IPS DF 6.9 (cell line): ENCODE measurements around the gene IFNA4.
A peak's percentile ranks its signal among the peaks of the same experiment; 100 is the strongest.

ENCODE experiments used
- DNase-seq: peaks from one replicate; pipeline ENCODE4 v3.0.0-alpha.2; 2013; ENCODE audit warnings: low read depth, low spot score
- H3K27ac ChIP-seq: one replicate; pipeline ENCODE4 v1.5.1; 2013; ENCODE audit warnings: low read length, control low read depth
- H3K27me3 ChIP-seq: 2 replicates; pipeline ENCODE4 v1.6.1; 2013; ENCODE audit warnings: mild to moderate bottlenecking, low read length; ENCODE audit not compliant: control insufficient read depth, insufficient read depth
- H3K36me3 ChIP-seq: 2 replicates; pipeline ENCODE4 v1.6.1; 2013; ENCODE audit warnings: low read length; ENCODE audit not compliant: control insufficient read depth, insufficient read depth
- H3K4me1 ChIP-seq: 2 replicates; pipeline ENCODE4 v1.6.1; 2013; ENCODE audit warnings: low read length; ENCODE audit not compliant: control insufficient read depth, insufficient read depth
- H3K4me3 ChIP-seq: 2 replicates; pipeline ENCODE4 v1.5.1; 2013; ENCODE audit warnings: mild to moderate bottlenecking, low read length
- H3K9me3 ChIP-seq: 2 replicates; pipeline ENCODE4 v1.6.1; 2013; ENCODE audit warnings: low read length, inconsistent platforms; ENCODE audit not compliant: control insufficient read depth, insufficient read depth
- WGBS: extraction: QIAGEN DNeasy Blood & Tissue Kit; methylation state at CpG from one replicate; pipeline ENCODE4 v1.1.7; 2013; ENCODE audit warnings: mixed read lengths, missing lambda C conversion rate; ENCODE audit not compliant: insufficient read length, insufficient coverage; 5-methylcytosine and 5-hydroxymethylcytosine counted together

Gene IFNA4

DNA sequence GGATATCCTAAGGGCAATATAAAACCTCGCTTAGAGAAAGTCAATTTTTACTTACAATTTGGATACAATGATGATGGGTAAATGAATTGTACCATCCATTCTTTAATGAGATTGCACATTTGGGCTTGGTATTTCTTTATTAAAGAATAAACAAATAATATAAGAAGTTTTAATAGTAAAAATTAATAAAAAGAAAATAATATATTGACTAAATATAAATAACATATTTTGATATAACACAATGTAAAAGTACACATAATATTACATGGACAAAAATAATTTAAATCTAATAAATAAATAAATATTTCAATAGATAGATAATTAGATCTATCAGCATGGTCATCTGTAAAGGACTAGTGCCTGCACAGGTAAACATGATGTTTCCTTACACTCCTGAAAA, 21.9 kb downstream of the IFNA4 start:
- no CpG with 5 or more reads among the region's 1 CpG for WGBS
- no peaks in the 10 kb centered on the region for H3K36me3 ChIP-seq

DNA sequence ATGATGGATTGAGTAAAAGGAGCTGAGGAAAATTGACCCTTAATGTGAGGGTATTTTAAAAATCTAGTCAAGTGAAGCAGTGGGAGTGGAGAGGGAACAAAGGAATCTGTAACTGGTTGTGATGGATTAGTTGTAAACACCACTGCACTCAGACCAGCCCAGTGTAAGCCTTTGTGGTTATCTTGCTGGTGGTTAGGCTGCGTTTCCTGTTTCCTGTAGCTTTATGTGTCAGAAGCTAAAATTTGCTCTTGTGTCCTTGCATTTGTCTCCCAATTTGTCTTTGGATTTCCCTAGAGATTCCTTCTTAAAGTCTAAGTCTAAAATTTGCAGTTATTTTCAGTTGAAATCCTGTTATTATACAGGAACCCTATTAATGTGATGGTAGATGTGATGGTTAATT, 27.2 kb downstream of the IFNA4 start:
- Histone ChIP-seq H3K4me3 (no peak overlapping the region), H3K27me3 (no peaks in the 10 kb centered on the region), H3K4me1 (no peaks in the 10 kb centered on the region), H3K27ac (no peak overlapping the region), H3K9me3 (no peaks in the 10 kb centered on the region), H3K36me3 (no peaks in the 10 kb centered on the region)
- no peak for DNase-seq
- WGBS, result no CpG with 5 or more reads among the region's 1 CpG

More for the DNA sequence above, 21.9 kb downstream of the IFNA4 start:
- no peaks in the 10 kb centered on the region for H3K27me3 ChIP-seq
- no peak overlapping the region for H3K27ac ChIP-seq
- no peaks in the 10 kb centered on the region for H3K9me3 ChIP-seq
- H3K4me3 ChIP-seq, result no peak overlapping the region
- no peaks in the 10 kb centered on the region for H3K4me1 ChIP-seq
- no peak for DNase-seq

DNA sequence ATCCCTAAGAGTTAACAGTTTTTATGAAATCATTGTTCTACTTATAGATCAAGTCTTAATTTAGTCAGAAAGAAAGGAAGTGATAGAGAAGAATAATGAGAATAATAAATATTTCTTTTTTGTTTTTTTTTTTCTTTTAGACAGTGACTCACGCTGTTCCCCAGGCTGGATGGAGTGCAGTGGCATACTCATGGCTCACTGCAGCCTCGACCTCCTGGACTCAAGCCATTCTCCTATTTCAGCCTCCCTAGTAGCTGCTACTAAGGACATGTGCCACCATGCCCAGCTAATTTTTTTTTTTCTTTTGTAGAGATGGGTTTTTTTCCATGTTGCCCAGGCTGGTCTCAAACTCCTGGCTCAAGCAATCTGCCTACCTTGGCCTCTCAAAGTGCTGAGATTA, 31.9 kb downstream of the IFNA4 start:
- Histone ChIP-seq H3K27me3 (no peaks in the 10 kb centered on the region), H3K4me3 (no peak overlapping the region), H3K27ac (no peak overlapping the region), H3K36me3 (no peaks in the 10 kb centered on the region), H3K9me3 (no peaks in the 10 kb centered on the region), H3K4me1 (no peaks in the 10 kb centered on the region)
- no CpG with 5 or more reads among the region's 2 CpGs for WGBS
- no peak for DNase-seq

DNA sequence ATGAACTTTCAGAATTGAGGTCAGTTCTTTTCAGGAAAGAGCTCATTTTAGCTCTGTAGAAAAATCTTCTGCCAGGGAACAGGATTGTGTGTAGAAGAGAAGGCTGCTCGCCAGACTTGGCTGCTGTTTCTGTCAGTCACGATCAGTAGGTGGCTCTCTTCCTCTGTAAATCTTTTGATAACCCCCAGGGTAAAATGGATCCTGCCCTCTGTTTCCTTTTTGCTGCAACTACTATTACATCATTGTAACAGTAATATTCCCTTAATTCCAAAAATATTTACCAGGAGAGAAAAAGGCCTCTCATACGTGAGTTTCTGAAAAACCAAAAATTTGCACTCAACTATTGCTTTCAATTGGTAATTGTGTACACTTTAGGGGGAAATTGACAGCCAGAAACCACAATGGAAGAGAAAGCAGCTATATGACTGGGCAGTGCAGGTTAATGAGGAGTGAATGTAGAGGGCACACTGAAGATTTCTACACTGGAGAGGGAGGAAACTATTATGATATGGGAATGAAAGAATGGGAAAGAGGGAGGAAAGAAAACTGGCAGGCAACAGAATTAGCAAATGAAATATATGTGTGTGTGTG, 33.3 kb downstream of the IFNA4 start:
- Histone ChIP-seq H3K4me3 (no peak overlapping the region), H3K27me3 (no peaks in the 10 kb centered on the region), H3K27ac (no peak overlapping the region), H3K9me3 (no peaks in the 10 kb centered on the region), H3K36me3 (no peaks in the 10 kb centered on the region), H3K4me1 (no peaks in the 10 kb centered on the region)
- WGBS, result no CpG with 5 or more reads among the region's 3 CpGs
- peak; percentile 27 for DNase-seq

DNA sequence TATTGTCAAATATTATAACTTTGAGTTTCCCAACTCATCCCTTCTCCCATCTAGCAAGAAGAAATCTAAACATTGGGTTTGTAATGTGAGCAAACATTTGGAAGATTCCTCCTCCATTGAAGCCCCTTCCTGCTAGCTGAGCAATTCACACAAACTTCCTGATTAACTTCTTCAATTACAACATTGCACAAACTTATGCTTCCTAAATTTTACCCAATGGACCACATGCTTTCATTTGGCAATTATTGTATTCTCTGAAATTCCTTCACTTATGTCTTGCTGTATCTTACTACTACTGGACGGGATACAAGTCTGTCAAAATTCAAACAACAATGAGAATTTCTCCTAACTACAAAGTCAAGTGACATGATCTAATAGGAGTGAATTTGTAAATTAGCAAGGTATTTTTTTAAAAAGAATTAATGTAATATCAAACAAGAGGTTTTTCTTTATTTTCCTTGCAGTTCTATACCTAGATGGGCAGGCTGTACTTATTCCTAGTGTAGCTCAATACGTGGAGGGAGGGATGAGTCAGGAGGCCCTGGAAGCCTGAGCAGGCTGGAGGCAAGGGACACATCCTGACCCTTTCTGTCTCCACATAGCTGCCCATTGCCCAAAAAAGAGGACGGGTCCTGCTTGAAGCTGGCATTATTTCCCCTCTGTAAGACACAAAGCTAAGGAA, 33.9 kb downstream of the IFNA4 start:
- H3K27ac ChIP-seq, result no peak overlapping the region
- H3K27me3 ChIP-seq, result no peaks in the 10 kb centered on the region
- no peaks in the 10 kb centered on the region for H3K9me3 ChIP-seq
- no CpG with 5 or more reads among the region's 3 CpGs for WGBS
- H3K36me3 ChIP-seq, result no peaks in the 10 kb centered on the region
- no peaks in the 10 kb centered on the region for H3K4me1 ChIP-seq
- DNase-seq, result no peak
- no peak overlapping the region for H3K4me3 ChIP-seq

DNA sequence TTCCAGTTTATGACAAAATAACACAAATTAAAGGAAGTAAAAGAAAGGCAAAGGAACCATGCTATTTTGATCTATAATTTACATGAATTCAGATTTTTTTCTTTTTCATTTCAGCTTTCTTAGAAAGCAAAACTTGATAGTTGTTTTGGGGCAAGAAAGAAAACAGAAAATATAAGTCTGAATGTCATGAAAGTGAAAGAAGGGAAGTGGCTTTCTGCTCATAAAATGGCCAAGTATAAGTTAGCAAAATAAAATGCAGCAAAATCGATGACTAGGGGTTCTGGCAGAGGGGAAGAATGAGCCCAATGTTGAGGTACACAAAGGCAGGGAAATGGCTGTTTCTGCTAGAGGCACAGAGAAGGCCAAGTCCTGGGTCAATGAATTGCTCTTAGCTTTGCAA, 42.8 kb downstream of the IFNA4 start:
- Histone ChIP-seq H3K4me1 (no peaks in the 10 kb centered on the region), H3K27me3 (no peaks in the 10 kb centered on the region), H3K4me3 (no peak overlapping the region), H3K9me3 (no peaks in the 10 kb centered on the region), H3K27ac (no peak overlapping the region), H3K36me3 (no peaks in the 10 kb centered on the region)
- DNase-seq, result no peak
- no CpG with 5 or more reads among the region's 1 CpG for WGBS

DNA sequence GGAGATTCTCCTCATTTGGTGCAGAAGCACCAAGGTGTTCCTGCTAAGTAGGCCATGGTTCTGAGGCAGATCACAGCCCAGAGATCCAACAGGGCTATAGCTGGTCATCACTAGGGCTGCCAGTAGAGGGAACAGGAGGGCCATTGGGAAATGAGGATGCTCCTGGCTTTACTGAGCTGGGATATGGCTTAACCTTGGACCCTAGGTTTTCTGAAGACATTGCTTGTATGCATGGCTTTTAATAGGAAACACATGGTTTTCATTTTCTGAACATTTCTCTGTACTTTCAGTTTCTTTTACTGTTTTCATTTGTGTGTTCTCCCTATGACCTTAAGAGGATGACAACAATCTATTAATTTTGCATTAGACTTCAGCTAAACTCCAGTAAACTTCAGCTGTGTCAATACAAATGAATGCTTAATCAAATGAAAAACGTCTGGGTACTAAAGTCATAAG, 45.9 kb downstream of the IFNA4 start, which contains the start of gene IFNW1:
Gene IFNW1 (minus strand): TSS at position 406 of the 456 bp plus-strand sequence. CDS start 262 bp downstream, at position 144.
- no peak for DNase-seq
- no peaks in the 10 kb centered on the region for H3K4me1 ChIP-seq
- no peak within 1 kb of the TSS for H3K4me3 ChIP-seq
- H3K27me3 ChIP-seq, result no peaks in the 10 kb centered on the region
- H3K36me3 ChIP-seq, result no peaks in the 10 kb centered on the region
- no peaks in the 10 kb centered on the region for H3K9me3 ChIP-seq
- no CpG with 5 or more reads among the region's 1 CpG for WGBS
- no peak within 1 kb of the TSS for H3K27ac ChIP-seq

DNA sequence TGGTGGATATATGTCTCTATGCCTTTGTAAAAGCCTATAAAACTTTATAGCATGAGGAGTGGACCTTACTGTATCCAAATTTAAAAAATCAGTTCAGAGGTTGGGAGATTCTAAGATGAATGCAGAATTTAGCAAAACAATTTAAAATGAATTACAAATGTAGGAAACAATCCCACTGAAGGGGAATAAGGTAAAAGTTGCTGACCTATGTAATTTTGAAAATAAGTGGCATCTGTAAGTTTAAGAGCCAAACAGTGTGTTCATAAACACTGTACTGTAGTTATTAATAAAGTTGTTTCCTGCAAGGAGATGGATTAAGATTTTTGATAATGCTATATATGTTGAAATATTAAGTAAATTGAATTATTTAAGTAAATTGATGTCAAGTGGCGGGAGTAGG, 50.4 kb downstream of the IFNA4 start:
- no peaks in the 10 kb centered on the region for H3K4me1 ChIP-seq
- no peak overlapping the region for H3K27ac ChIP-seq
- DNase-seq, result no peak
- no peaks in the 10 kb centered on the region for H3K27me3 ChIP-seq
- no peak overlapping the region for H3K4me3 ChIP-seq
- H3K9me3 ChIP-seq, result no peaks in the 10 kb centered on the region
- WGBS, result 100% methylated on average over 1 of the region's 1 CpG
- H3K36me3 ChIP-seq, result no peaks in the 10 kb centered on the region
